GM10847 (cell line): ENCODE results near the gene RUNX1.

Experiments
- POLR2A ChIP-seq: IDR thresholded peaks from 2 replicates; pipeline ENCODE4 v1.6.1; 2011; ENCODE audit not compliant: insufficient read length; ENCODE audit errors: extremely low read depth

Gene RUNX1

DNA sequence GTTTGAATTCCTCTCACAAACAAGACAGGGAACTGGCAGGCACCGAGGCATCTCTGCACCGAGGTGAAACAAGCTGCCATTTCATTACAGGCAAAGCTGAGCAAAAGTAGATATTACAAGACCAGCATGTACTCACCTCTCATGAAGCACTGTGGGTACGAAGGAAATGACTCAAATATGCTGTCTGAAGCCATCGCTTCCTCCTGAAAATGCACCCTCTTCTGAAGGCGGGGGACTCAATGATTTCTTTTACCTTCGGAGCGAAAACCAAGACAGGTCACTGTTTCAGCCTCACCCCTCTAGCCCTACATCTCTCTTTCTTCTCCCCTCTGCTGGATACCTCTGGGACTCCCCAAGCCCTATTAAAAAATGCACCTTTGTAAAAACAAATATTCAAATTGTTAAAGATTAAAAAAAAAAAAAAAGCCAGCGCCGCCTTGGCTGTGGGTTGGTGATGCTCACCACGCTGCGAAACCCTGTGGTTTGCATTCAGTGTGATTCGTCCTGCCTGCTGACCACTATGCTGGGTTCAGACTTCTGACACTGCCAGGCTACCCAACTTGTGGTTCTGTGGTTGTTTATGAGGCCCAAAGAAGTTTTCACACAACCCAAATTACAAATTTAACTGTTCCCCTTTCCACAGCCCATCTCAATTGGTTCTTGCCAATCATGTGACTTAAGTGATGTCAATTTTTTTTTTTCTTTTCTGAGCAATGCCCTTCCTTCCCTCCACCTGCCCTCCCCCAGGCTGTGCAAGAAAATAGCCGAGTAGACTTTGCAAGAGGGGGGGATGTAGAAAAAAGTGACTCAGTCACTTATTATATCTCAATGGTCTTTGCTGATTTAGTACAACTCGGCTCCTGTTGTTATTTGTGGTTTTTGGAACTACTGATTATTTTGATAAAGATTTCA, at the start of gene RUNX1:
Gene RUNX1, minus strand, starts transcription at position 597 of the 912 bp plus-strand sequence.
- TF ChIP-seq POLR2A, result no peak

DNA sequence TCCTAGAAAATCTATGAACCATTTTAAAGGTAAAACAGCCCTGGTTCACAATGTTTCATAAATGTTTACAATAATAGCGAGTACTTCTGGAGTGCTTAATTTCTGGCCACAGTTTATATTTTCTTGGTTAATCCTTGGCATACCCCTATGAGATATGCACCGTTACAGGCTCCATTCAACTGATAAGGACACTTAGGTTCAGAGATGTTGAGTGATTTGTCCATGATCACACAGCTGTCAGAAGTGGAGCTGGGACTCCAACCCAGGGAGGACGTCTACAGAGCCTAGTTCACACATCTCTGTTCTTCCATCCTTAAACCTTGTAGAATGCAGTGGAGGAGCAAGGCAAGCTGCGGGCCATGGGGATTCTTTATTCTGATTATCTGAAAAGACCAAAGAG, 48.4 kb upstream of the RUNX1 start:
- no peak for TF ChIP-seq POLR2A

DNA sequence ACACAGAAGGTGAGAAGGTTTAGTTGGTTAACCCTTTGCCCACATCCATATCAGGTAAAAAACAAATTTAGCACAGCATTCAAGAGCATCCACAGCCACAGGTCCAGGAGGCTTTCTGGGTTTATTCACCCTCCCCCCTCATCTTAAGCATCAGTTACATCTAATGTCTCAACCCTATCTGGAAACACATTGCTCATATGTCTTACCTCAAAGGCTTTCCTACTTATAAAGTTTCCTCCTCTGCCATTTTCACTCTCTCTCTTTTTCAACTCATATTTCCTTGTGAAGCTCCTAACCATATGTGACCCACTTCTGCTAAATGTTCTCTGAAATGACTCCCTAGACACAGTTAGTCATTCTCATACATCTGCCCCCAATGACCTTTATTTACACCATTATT, 47.9 kb upstream of the RUNX1 start:
- TF ChIP-seq POLR2A, result no peak

DNA sequence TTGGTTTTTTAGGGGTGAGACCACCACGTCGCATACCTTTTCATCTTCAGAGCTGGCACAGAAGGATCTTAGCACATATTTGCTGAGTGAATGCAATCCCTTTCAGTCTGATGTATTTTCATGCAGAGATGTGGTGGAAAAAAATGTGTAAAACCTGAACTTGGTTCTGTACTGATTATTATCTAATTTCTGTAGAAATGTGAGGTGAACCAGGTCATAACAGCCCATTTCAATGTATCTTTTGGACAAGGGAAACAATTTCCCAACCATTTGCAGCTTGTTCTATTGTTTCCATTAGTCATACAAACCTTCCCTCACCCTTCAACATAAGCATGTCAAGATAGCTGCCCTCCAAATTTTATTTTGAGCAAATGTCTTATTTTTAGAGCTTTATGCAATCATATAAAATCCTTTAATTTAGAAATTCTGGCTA, 46.8 kb upstream of the RUNX1 start:
- no peak for TF ChIP-seq POLR2A

DNA sequence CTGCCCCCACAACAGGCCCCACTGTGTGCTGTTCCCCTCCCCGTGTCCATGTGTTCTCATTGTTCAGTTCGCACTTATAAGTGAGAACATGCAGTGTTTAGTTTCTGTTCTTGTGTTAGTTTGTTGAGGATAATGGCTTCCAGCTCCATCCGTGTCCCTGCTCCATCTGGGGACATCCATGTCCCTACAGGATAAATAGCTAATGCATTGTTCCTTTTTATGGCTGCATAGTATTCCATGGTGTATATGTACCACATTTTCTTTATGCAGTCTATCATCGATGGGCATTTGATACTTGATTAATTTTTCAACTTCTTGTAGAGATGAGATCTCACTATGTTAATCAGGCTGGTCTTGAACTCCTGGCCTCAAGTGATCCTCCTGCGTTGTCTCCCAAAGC, 44.4 kb upstream of the RUNX1 start:
- TF ChIP-seq POLR2A, result no peak

DNA sequence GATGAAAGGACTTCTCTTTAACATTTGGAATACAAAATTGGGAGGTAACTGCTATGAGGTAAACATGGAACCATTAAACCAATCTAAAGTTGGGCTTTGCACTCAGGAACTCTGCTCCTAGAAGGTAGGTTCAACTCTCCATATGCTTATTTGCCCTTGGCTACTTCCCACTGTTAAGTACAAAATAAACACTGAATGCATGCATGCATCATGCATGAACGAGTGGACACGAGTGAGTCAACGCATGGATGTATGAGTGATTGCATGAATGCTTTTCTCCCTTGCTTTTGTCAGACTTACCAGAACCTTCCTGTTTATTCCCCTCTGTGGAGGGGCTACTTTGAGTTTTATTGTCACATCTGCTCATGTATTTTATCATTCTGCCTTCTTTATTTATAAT, 42.4 kb upstream of the RUNX1 start:
- TF ChIP-seq POLR2A, result no peak

DNA sequence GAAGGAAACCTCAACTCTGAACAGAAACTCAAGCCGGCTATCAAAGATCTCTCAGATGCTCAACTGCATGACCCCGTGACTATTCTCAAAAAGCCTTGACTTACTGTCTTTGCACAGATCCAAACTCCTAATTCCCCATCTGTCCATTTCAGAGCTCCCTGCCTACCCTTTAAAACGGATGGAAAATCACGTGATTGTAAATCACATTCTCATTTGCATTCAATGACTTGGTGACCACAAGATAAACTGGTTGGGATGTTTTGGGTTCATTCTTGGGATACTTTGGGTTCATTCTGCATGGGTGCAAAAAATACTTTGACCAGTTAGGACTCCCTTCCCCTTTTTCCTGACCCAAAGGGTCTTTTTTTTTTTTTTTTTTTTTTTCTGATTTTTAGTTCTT, 41.3 kb upstream of the RUNX1 start:
- TF ChIP-seq POLR2A, result no peak

DNA sequence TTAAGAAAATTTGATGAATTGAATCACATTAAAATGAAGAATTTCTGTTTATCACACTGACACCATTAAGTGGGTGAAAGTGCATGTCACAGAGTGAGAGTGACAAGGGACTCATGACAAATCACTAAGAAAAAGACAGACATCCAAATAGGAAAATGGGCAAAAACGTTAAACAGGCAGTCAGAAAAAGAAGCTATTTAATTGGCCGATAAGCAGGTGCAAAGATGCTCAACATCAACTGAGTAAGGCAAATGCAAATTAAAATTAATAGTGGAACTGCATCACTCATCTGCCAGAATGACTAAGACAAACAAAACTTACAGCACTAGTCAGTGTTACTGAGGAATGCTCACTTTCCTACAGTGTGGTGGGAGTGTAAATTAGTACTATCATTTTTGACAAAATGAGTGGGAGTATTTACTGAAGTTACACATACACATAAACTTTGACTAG, 39.2 kb upstream of the RUNX1 start:
- TF ChIP-seq POLR2A, result no peak

DNA sequence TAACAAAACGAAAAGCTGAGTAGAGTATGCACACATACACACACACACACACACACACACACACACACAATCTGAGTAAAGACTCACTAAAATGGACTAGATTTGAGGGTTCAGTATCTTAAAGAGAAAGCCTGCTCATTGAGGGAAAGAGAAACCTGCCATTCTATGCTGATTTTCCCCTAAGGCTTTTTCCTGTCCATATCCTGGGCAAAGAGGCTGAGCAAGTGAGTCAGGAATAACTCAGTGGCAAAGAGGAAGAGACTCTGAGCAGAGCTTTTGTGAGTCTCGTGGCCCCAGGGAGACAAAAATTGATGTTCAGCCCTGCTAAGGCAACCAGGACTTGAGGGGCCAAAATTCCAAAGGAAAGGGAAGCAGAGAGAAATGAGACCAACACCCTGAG, 37.3 kb upstream of the RUNX1 start:
- no peak for TF ChIP-seq POLR2A

DNA sequence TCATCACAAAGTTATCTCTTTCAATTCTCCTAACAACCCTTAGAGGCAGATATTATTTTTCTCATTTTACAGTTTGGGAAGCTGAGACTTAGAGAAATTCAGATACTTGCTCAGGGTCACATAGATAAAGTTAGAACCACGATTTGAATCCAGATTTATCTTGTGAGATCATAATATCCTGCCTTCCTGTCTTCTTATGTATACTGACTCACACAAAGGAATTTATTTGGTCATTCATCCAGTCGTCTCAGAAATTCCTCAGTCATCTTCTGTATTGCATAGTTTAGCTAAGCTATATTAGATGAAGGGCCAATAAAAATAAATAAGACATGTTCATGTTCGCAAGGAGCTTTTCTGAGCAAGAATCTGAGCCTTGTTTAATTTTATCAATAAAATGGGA, 35.8 kb upstream of the RUNX1 start:
- TF ChIP-seq POLR2A, result no peak

DNA sequence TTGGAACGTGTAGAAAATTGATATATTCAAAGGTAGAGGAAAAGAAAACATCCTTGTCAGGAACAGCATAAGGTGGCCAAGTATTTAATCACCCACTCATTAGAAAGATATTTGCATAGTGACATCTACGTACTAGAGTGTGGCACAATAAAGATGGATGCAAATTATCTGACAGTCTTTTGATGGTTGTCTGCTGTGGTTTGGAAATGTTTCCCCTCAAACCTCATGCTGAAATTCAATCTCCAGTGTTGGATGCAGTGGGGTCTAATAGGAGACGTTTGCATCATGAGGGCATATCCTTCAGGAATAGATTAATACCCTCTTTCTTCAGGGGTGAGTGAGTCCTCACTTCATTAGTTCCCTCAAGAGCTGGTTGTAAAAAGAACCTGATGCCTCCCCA, 34.1 kb upstream of the RUNX1 start:
- TF ChIP-seq POLR2A, result no peak

DNA sequence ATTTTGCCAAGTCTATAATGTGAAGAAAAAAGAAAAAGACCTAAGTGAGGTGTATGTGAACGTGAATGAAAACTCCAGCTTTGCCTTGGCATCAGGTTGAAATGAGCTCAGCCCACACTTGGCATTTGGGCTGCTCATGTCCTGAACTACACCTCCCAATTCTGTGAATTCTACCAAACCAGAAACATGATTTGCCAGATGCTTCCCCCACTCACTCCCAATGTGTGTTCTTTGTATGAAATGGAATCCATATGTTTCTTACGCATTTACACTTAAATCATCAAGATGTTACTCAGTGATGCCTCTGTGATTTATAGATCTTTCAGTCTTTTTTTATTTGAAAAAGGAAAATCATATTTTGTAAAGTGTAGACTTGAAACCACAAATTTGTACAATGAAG, 32.8 kb upstream of the RUNX1 start:
- TF ChIP-seq POLR2A, result no peak

DNA sequence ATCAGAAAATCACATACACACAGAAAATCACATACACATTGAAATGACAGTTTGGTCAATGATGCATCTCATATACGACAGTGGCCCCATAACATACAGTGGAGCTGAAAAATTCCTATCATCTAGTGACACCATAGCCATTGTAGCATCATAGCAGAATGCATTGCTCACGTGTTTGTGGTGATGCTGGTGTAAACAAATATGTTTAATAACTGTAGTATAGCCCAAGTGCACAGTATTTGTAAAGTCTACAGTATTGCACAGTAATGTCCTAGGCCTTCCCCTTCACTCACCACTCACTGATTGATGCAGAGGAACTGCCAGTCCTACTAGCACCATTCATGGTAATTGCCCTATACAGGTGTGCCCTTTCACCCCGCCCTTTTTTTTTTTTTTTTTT, 30.1 kb upstream of the RUNX1 start:
- no peak for TF ChIP-seq POLR2A

DNA sequence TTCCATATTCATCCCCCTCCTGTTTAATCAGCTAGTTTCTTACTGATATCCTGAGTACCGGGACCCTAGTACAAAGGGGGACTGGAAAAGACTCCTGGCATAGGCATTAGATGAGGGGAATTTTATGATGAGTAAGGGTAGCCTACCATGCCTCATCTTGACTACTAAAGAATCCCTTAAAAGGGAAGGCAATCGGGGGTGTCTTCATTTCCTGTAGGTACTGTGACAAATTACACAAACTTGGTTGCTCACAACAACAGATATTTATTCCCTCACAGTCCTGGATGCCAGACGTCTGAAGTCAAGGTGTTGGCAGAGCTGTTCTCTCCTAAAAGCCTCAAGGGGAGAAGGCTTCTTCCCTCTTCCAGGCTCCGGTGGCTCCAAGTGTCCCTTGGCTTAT, 28.9 kb upstream of the RUNX1 start:
- no peak for TF ChIP-seq POLR2A

DNA sequence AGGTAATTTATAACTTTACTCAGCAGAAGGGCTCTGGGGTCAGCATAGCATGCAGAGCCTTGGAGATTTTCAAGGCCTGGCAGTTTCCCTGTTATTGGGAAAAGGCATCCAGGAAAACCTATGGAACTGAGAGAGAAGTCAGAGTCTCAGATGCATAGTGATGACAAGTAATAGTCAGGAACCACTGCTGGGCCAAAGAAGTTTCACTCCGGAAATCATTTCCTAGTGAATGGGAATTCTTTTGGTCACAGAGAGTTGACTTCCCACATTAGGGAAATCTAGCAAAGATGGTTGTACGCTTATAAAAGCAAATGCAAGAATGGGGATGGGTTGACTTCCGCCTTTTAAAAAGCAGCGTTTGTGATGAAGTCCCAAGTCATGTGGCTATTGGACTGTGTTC, 28.4 kb upstream of the RUNX1 start:
- no peak for TF ChIP-seq POLR2A

DNA sequence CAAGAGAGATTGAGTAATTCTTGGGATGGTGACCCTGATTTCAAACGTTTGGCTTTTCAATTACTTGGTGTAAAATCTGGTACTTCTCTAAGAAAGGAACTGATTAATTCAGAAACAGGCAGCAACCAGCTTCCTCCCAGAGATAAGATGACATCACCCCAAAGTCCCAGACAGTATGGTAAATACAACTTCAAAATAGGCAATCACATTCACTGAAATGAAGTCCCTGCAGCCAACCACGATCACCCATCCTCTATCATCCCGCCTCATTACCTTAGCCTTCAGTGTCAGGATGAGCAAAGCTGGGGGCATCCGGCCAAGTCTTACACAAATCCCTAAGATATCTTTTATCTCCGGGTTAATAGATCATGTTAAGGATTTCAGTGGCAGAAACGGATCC, 26.4 kb upstream of the RUNX1 start:
- TF ChIP-seq POLR2A, result no peak

DNA sequence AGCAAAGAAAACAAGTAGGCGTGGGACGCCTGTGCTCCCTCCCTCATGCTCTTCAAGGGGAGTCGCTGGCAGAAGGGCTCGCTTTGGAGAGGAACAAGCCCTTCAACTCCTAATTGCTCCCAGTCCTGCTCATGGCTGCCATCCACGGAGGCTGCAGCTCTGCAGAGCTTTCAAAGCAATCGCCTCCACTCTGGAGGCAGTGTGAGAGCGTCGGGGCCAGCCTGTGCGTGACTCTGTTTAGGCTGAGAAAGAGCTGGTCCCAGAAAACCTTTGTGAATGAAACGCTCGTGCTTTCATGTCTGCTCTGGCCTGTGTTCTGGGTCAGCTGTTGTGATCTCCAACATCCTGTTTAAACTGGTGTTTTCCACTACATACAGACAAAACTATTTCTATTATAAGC, 23.9 kb upstream of the RUNX1 start:
- TF ChIP-seq POLR2A, result no peak
